Measurements from ENCODE around the gene B4GAT1.
"Not testable (repeated sequence)": the region's sequence is repeated elsewhere in the genome, so short reads cannot be mapped to it uniquely, and the experiment has no call there.

The B4GAT1 gene

GRCh38 chr11:66365166-66365565 is 17.7 kb upstream of the B4GAT1 start:
- DNase-seq (ENCODE audit: low read depth, low spot score), result no peak
- no peak overlapping the region for H3K4me3 ChIP-seq (ENCODE audit: low read length)

- H3K4me3 ChIP-seq (ENCODE audit: low read length), result no peak overlapping the region
- peak; percentile 39 for DNase-seq (ENCODE audit: low read depth, low spot score)
Observed at GRCh38 chr11:66363805-66364535, 16.5 kb upstream of the B4GAT1 start.

GRCh38 chr11:66363187-66363601 is 15.8 kb upstream of the B4GAT1 start:
- no peak overlapping the region for H3K4me3 ChIP-seq (ENCODE audit: low read length)
- DNase-seq (ENCODE audit: low read depth, low spot score), result no peak

- no peak overlapping the region for H3K4me3 ChIP-seq (ENCODE audit: low read length)
- no peak for DNase-seq (ENCODE audit: low read depth, low spot score)
Observed at GRCh38 chr11:66362481-66363147, 15.2 kb upstream of the B4GAT1 start.

GRCh38 chr11:66361502-66361941 is 14.1 kb upstream of the B4GAT1 start:
- no peak overlapping the region for H3K4me3 ChIP-seq (ENCODE audit: low read length)

GRCh38 chr11:66360406-66361073 is 13.1 kb upstream of the B4GAT1 start:
- no peak for DNase-seq (ENCODE audit: low read depth, low spot score)
- no peak overlapping the region for H3K4me3 ChIP-seq (ENCODE audit: low read length)

More at GRCh38 chr11:66361502-66361941, 14.1 kb upstream of the B4GAT1 start:
- no peak for DNase-seq (ENCODE audit: low read depth, low spot score)

GRCh38 chr11:66359662-66360087 is 12.2 kb upstream of the B4GAT1 start:
- no peak overlapping the region for H3K4me3 ChIP-seq (ENCODE audit: low read length)
- no peak for DNase-seq (ENCODE audit: low read depth, low spot score)

- not testable (repeated sequence) for DNase-seq (ENCODE audit: low read depth, low spot score); H3K4me3 ChIP-seq (ENCODE audit: low read length)
Observed at GRCh38 chr11:66350560-66351235, 3.3 kb upstream of the B4GAT1 start.

- no peak overlapping the region for H3K4me3 ChIP-seq (ENCODE audit: low read length)
- no peak for DNase-seq (ENCODE audit: low read depth, low spot score)
Observed at GRCh38 chr11:66349084-66349386, 1.6 kb upstream of the B4GAT1 start.

GRCh38 chr11:66346476-66347424 is 679 bp downstream of the B4GAT1 start:
- H3K4me3 ChIP-seq (ENCODE audit: low read length), result peak overlapping the region; percentile 79
- DNase-seq (ENCODE audit: low read depth, low spot score), result no peak

- DNase-seq (ENCODE audit: low read depth, low spot score), result no peak
- peak overlapping the region; percentile 79 for H3K4me3 ChIP-seq (ENCODE audit: low read length)
Observed at GRCh38 chr11:66345316-66345649, 2.1 kb downstream of the B4GAT1 start.

- DNase-seq (ENCODE audit: low read depth, low spot score), result peak; percentile 94
- H3K4me3 ChIP-seq (ENCODE audit: low read length), result peak within 1 kb of the TSS; percentile 79
Observed at GRCh38 chr11:66344550-66345315, 2.7 kb downstream of the B4GAT1 start, which contains the start of gene BRMS1. TSS of gene BRMS1 (minus strand) at chr11:66345104. CDS start at chr11:66342234, 2,870 bp downstream.

GRCh38 chr11:66343176-66343575 is 4.3 kb downstream of the B4GAT1 start:
- no peak overlapping the region for H3K4me3 ChIP-seq (ENCODE audit: low read length)
- DNase-seq (ENCODE audit: low read depth, low spot score), result no peak

GRCh38 chr11:66341502-66342126 is 5.8 kb downstream of the B4GAT1 start:
- no peak for DNase-seq (ENCODE audit: low read depth, low spot score)
- H3K4me3 ChIP-seq (ENCODE audit: low read length), result no peak overlapping the region

- no peak overlapping the region for H3K4me3 ChIP-seq (ENCODE audit: low read length)
- DNase-seq (ENCODE audit: low read depth, low spot score), result no peak
Observed at GRCh38 chr11:66340596-66341501, 6.6 kb downstream of the B4GAT1 start.

- no peak overlapping the region for H3K4me3 ChIP-seq (ENCODE audit: low read length)
- DNase-seq (ENCODE audit: low read depth, low spot score), result no peak
Observed at GRCh38 chr11:66339686-66340483, 7.5 kb downstream of the B4GAT1 start.
